ENCODE measurements around the gene RPL39. TPM values are rescaled to one million over a fixed set of nuclear protein-coding genes. Genes with fewer than 3 reads are reported as not detected.
A peak's percentile ranks its signal among the peaks of the same experiment; 100 is the strongest.

RPL39 gene
- total RNA-seq, 4 donors from 2014 or later: 1,738 to 4,612 (median 3,853) TPM

- no peaks in the 10 kb centered on the region for H3K9me3 ChIP-seq
- no peak overlapping the region for H3K4me3 ChIP-seq
- H3K36me3 ChIP-seq: no peaks in the 10 kb centered on the region
- no peak overlapping the region for H3K27ac ChIP-seq
- WGBS: 89% methylated on average over 2 of the region's 2 CpGs
- no peaks in the 10 kb centered on the region for H3K27me3 ChIP-seq
- no peak for DNase-seq (ENCODE audit: low spot score in 2 of 2)
- H3K4me1 ChIP-seq: no peaks in the 10 kb centered on the region
- TF ChIP-seq POLR2AphosphoS5 (IDR thresholded peaks at IDR 0.05) (no peak), EP300 (IDR thresholded peaks at IDR 0.05) (no peak), CTCF (IDR thresholded peaks at IDR 0.05) (no peak), POLR2A (IDR thresholded peaks at IDR 0.05) (no peak)
These were observed 10.1 kb upstream of the RPL39 start for GRCh38 chrX:119801253-119802221.

GRCh38 chrX:119790977-119791436 lies 423 bp downstream of the RPL39 start:
- DNase-seq (ENCODE audit: low spot score in 2 of 2): no peak
- 62% methylated on average over 11 of the region's 31 CpGs for WGBS
- TF ChIP-seq CTCF (IDR thresholded peaks at IDR 0.05) (no peak), EP300 (IDR thresholded peaks at IDR 0.05) (no peak), POLR2A (IDR thresholded peaks at IDR 0.05) (no peak), POLR2AphosphoS5 (IDR thresholded peaks at IDR 0.05) (no peak)

GRCh38 chrX:119784747-119785446 lies 6.5 kb downstream of the RPL39 start:
- 79% methylated on average over 14 of the region's 14 CpGs for WGBS
- H3K36me3 ChIP-seq: peaks cover 24% of the 10 kb centered on the region
- no peaks in the 10 kb centered on the region for H3K27me3 ChIP-seq
- H3K9me3 ChIP-seq: no peaks in the 10 kb centered on the region
- no peak for DNase-seq (ENCODE audit: low spot score in 2 of 2)
- H3K27ac ChIP-seq: no peak overlapping the region
- H3K4me1 ChIP-seq: peaks cover 21% of the 10 kb centered on the region
- TF ChIP-seq CTCF (IDR thresholded peaks at IDR 0.05): peak in 1 of 2 donors; percentile 26
- TF ChIP-seq POLR2A (IDR thresholded peaks at IDR 0.05): no peak
- no peak overlapping the region for H3K4me3 ChIP-seq

More at GRCh38 chrX:119790977-119791436, 423 bp downstream of the RPL39 start:
- no peaks in the 10 kb centered on the region for H3K27me3 ChIP-seq
- peaks cover 5% of the 10 kb centered on the region for H3K36me3 ChIP-seq
- peak overlapping the region; percentile 68 for H3K4me3 ChIP-seq
- peaks cover 27% of the 10 kb centered on the region for H3K4me1 ChIP-seq
- H3K9me3 ChIP-seq: no peaks in the 10 kb centered on the region
- peak overlapping the region; percentile 93 for H3K27ac ChIP-seq

- no peak for TF ChIP-seq POLR2AphosphoS5 (IDR thresholded peaks at IDR 0.05)
- TF ChIP-seq POLR2A (IDR thresholded peaks at IDR 0.05): no peak
- no peak for TF ChIP-seq EP300 (IDR thresholded peaks at IDR 0.05)
- TF ChIP-seq CTCF (IDR thresholded peaks at IDR 0.05): no peak
- no peaks in the 10 kb centered on the region for H3K9me3 ChIP-seq
- H3K36me3 ChIP-seq: peaks cover 21% of the 10 kb centered on the region
- peaks cover 5% of the 10 kb centered on the region for H3K4me1 ChIP-seq
- no peak overlapping the region for H3K4me3 ChIP-seq
- no peak for DNase-seq (ENCODE audit: low spot score in 2 of 2)
- no peaks in the 10 kb centered on the region for H3K27me3 ChIP-seq
- no peak overlapping the region for H3K27ac ChIP-seq
- 80% methylated on average over 5 of the region's 5 CpGs for WGBS
These were observed 8.4 kb downstream of the RPL39 start for GRCh38 chrX:119783026-119783425.

- WGBS: 78% methylated on average over 5 of the region's 5 CpGs
- Histone ChIP-seq H3K27ac (no peak overlapping the region), H3K27me3 (no peaks in the 10 kb centered on the region), H3K4me1 (no peaks in the 10 kb centered on the region), H3K4me3 (no peak overlapping the region), H3K36me3 (peaks cover 2% of the 10 kb centered on the region), H3K9me3 (no peaks in the 10 kb centered on the region)
- no peak for DNase-seq (ENCODE audit: low spot score in 2 of 2)
- TF ChIP-seq CTCF (IDR thresholded peaks at IDR 0.05) (no peak), POLR2AphosphoS5 (IDR thresholded peaks at IDR 0.05) (no peak), POLR2A (IDR thresholded peaks at IDR 0.05) (no peak), EP300 (IDR thresholded peaks at IDR 0.05) (no peak)
These were observed 12.6 kb downstream of the RPL39 start for GRCh38 chrX:119778829-119779228.

Measured in suprapubic skin (tissue), 4 donors.